Chondrocyte (in vitro differentiated cells): ENCODE measurements around the gene BACE2. TPM values are rescaled to one million over a fixed set of nuclear protein-coding genes. Genes with fewer than 3 reads are reported as not detected.

Experiments used
- DNase-seq: peaks from one replicate; pipeline ENCODE4 v3.0.0; 2021; ENCODE audit warnings: mixed read lengths, low spot score
- H3K27ac Mint-ChIP-seq: one replicate; pipeline ENCODE4 v1.8.0; 2021; ENCODE audit warnings: mild to moderate bottlenecking, moderate library complexity, mixed read lengths; ENCODE audit not compliant: unreplicated experiment
- H3K27me3 Mint-ChIP-seq: 2 replicates; pipeline ENCODE4 v1.8.0; 2021; ENCODE audit warnings: low read depth, mixed read lengths
- H3K36me3 Mint-ChIP-seq: 2 replicates; pipeline ENCODE4 v1.8.0; 2021; ENCODE audit warnings: low read depth, mixed read lengths
- H3K4me1 Mint-ChIP-seq: 2 replicates; pipeline ENCODE4 v1.8.0; 2021; ENCODE audit warnings: low read depth, mild to moderate bottlenecking, mixed read lengths
- H3K4me3 Mint-ChIP-seq: one replicate; pipeline ENCODE4 v1.8.0; 2021; ENCODE audit warnings: mild to moderate bottlenecking, moderate library complexity, mixed read lengths; ENCODE audit not compliant: unreplicated experiment
- H3K9me3 Mint-ChIP-seq: 2 replicates; pipeline ENCODE4 v1.8.0; 2021; ENCODE audit warnings: low read depth, mixed read lengths
- total RNA-seq: library from RNA; stranded (reverse); gene quantifications from 3 replicates; pipeline ENCODE4 v1.2.1, GENCODE V29; 2021
- TF ChIP-seq, protein P1 (sequence below): fragments of 200-600 bp; sonication (generic); IDR thresholded peaks from 2 replicates; pipeline ENCODE4 v1.5.0; 2021; ENCODE audit warnings: antibody characterized with exemption, mild to moderate bottlenecking, moderate library complexity

The BACE2 gene
- total RNA-seq, 1 donor from 2014 or later = 77.9 TPM

DNA sequence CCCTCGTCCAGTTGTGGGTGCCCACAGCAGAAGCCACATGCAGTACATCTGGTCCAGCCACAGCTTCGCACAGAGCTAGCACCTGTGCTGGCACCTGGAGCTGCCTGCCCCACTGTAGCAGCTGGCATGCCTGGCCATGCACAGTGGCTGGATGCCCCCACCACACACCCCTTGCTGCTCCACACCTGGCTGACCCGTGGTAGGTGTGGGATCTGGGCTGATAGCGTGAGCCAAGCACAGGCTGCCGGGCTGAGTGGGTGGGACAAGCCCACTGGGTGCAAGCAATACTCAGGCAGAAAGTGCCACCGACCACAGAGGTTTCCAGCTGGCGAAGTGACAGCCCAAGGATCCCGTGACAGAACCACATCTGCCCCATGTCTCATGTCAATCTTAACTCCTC is 30.6 kb upstream of the BACE2 start:
- H3K27me3 Mint-ChIP-seq = peaks cover 4% of the 10 kb centered on the region
- H3K9me3 Mint-ChIP-seq = no peaks in the 10 kb centered on the region
- no peak overlapping the region for H3K4me3 Mint-ChIP-seq
- no peaks in the 10 kb centered on the region for H3K36me3 Mint-ChIP-seq
- H3K4me1 Mint-ChIP-seq = peaks cover 23% of the 10 kb centered on the region
- TF ChIP-seq, protein P1, sequence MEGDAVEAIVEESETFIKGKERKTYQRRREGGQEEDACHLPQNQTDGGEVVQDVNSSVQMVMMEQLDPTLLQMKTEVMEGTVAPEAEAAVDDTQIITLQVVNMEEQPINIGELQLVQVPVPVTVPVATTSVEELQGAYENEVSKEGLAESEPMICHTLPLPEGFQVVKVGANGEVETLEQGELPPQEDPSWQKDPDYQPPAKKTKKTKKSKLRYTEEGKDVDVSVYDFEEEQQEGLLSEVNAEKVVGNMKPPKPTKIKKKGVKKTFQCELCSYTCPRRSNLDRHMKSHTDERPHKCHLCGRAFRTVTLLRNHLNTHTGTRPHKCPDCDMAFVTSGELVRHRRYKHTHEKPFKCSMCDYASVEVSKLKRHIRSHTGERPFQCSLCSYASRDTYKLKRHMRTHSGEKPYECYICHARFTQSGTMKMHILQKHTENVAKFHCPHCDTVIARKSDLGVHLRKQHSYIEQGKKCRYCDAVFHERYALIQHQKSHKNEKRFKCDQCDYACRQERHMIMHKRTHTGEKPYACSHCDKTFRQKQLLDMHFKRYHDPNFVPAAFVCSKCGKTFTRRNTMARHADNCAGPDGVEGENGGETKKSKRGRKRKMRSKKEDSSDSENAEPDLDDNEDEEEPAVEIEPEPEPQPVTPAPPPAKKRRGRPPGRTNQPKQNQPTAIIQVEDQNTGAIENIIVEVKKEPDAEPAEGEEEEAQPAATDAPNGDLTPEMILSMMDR = no peak
- DNase-seq = no peak
- no peak overlapping the region for H3K27ac Mint-ChIP-seq

DNA sequence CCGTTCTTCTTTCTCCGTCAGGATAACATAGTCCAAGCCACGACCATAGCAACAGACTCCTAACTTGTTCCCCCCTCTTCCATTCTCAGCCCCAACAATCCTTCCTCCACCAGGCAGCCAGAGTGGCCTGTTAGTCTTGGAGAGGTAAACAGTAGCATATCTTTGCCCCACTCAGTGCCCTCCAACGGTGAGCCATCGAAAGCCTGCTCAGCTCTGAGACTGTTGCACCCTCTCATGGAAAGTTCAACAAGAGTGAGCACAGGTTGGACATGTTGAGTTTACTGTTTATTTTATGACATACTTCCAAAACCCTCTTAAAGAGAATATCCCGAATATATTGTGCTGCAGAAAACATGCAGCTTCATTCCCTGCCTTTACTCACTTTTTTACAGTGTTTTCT is 30.1 kb upstream of the BACE2 start:
- peaks cover 4% of the 10 kb centered on the region for H3K27me3 Mint-ChIP-seq
- TF ChIP-seq, protein P1 = no peak
- H3K4me3 Mint-ChIP-seq = no peak overlapping the region
- H3K9me3 Mint-ChIP-seq = no peaks in the 10 kb centered on the region
- DNase-seq = no peak
- H3K4me1 Mint-ChIP-seq = peaks cover 26% of the 10 kb centered on the region
- H3K36me3 Mint-ChIP-seq = no peaks in the 10 kb centered on the region
- no peak overlapping the region for H3K27ac Mint-ChIP-seq

DNA sequence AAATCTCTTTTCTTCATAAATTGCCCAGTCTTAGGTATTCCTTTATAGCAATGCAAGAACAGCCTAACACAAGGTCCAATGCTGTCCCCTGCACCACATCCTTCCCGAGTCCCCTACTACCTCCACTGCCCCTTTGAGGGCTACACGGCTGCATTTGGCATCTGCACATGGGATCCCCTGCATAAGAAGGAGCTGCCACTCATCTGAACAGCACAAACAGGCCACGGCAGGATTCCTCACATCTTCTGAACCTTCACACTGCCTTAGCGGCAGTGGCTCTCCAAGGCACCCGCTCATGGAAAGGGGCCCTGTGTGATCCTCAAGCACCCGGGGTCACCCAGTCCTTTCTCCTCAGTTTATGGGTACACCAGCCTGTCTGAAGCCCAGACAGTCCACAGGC is 29.2 kb upstream of the BACE2 start:
- Mint-ChIP-seq H3K4me3 (no peak overlapping the region), H3K27ac (no peak overlapping the region), H3K9me3 (no peaks in the 10 kb centered on the region), H3K4me1 (peaks cover 26% of the 10 kb centered on the region), H3K27me3 (peaks cover 4% of the 10 kb centered on the region), H3K36me3 (no peaks in the 10 kb centered on the region)
- DNase-seq = no peak
- TF ChIP-seq, protein P1 = no peak

DNA sequence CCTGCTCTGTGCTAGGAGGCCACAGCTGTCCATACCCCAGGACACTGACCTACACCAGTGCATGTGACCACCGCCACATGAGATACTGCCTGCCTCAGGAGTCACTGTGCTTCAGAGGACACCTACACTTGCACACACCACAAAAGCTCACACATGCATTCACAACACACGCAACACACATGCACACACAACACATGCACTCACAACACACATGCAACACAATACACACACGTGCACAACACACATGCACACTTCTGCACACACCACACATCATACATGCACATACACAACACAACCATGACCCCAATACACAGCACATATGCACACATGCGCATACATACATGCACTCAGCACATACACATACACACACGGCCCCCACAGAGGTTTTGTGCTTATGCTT is 28.7 kb upstream of the BACE2 start:
- Mint-ChIP-seq H3K4me1 (peaks cover 24% of the 10 kb centered on the region), H3K27ac (no peak overlapping the region), H3K9me3 (no peaks in the 10 kb centered on the region), H3K36me3 (no peaks in the 10 kb centered on the region), H3K27me3 (peaks cover 4% of the 10 kb centered on the region), H3K4me3 (no peak overlapping the region)
- no peak for DNase-seq
- TF ChIP-seq, protein P1 = no peak

DNA sequence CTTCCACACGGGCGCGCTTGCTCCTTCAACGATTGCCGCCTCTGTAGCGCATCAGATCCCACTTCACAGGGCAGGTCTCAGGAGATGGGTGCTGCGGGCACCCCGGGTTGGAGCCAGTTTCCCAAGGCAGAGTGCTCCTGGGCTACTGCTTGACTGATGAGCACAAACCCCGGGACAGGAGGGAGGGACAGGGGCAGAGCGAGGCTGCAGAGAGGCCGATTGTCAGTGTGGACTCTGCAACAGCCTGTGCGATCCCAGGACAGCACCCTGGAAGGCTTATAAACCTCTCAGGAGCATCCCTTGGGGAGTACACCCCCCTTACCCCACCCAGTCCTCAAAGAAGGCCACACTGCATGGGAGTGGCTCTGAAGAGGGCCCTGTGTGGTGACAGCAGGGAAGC is 28.0 kb upstream of the BACE2 start:
- H3K4me1 Mint-ChIP-seq = peaks cover 24% of the 10 kb centered on the region
- no peak overlapping the region for H3K27ac Mint-ChIP-seq
- H3K9me3 Mint-ChIP-seq = no peaks in the 10 kb centered on the region
- H3K4me3 Mint-ChIP-seq = no peak overlapping the region
- no peak for DNase-seq
- H3K36me3 Mint-ChIP-seq = no peaks in the 10 kb centered on the region
- TF ChIP-seq, protein P1 = no peak
- peaks cover 4% of the 10 kb centered on the region for H3K27me3 Mint-ChIP-seq
